ENCODE measurements around the gene BMP4.

BMP4 gene

DNA sequence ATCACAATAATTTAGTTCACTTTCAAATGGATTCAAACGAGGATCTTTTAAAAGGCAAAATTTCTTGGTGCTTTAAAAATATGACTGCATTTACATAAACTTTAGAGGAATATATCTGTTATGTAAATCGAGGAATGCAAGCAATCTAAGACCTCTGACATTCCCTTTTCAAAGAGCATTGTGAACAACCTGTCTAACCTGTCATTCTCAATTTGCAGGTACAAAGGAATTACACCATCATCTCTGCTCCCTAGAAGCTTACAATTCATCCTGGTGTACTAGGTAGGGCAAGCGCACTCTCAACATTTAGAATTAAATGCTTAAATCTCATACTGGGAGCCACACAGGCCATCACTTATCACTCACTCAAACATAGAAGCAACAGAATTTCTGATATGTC is 35.6 kb downstream of the BMP4 start:
- Histone ChIP-seq H3K36me3 (ENCODE audit: control insufficient read depth, insufficient read depth, low read length) (no peaks in the 10 kb centered on the region), H3K79me2 (no peaks in the 10 kb centered on the region), H3K4me1 (no peaks in the 10 kb centered on the region), H3K27ac (no peak overlapping the region), H3K9me3 (ENCODE audit: control insufficient read depth, low read length) (no peaks in the 10 kb centered on the region), H3K9ac (no peak overlapping the region), H3K4me3 (ENCODE audit: low read depth, low read length) (no peak overlapping the region), H2AFZ (no peak overlapping the region), H3K27me3 (ENCODE audit: control insufficient read depth, insufficient read depth, low read length) (no peaks in the 10 kb centered on the region), H3K4me2 (ENCODE audit: low read length) (no peak overlapping the region)
- TF ChIP-seq, protein P1, sequence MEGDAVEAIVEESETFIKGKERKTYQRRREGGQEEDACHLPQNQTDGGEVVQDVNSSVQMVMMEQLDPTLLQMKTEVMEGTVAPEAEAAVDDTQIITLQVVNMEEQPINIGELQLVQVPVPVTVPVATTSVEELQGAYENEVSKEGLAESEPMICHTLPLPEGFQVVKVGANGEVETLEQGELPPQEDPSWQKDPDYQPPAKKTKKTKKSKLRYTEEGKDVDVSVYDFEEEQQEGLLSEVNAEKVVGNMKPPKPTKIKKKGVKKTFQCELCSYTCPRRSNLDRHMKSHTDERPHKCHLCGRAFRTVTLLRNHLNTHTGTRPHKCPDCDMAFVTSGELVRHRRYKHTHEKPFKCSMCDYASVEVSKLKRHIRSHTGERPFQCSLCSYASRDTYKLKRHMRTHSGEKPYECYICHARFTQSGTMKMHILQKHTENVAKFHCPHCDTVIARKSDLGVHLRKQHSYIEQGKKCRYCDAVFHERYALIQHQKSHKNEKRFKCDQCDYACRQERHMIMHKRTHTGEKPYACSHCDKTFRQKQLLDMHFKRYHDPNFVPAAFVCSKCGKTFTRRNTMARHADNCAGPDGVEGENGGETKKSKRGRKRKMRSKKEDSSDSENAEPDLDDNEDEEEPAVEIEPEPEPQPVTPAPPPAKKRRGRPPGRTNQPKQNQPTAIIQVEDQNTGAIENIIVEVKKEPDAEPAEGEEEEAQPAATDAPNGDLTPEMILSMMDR (IDR thresholded peaks at IDR 0.05) = no peak

DNA sequence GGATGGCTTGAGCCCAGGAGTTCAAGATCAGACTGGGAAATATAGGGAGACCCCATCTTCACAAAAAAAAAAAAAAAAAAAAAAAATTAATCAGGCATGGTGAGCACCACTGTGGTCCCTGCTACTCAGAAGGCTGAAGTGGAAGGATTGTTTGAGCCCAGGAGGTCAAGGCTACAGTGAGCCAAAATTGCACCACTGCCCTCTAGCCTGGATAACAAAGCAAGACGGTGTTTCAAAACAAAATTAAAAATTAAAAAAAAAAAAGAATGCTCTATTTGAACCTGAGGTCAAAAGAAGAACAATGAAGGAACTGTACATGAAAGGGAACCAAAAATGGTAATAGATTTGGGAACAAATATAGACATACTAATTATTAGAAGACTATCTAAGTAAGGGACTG is 40.4 kb downstream of the BMP4 start:
- TF ChIP-seq, protein P1 (IDR thresholded peaks at IDR 0.05) = no peak
- Histone ChIP-seq H3K4me1 (no peaks in the 10 kb centered on the region), H3K27ac (no peak overlapping the region)

DNA sequence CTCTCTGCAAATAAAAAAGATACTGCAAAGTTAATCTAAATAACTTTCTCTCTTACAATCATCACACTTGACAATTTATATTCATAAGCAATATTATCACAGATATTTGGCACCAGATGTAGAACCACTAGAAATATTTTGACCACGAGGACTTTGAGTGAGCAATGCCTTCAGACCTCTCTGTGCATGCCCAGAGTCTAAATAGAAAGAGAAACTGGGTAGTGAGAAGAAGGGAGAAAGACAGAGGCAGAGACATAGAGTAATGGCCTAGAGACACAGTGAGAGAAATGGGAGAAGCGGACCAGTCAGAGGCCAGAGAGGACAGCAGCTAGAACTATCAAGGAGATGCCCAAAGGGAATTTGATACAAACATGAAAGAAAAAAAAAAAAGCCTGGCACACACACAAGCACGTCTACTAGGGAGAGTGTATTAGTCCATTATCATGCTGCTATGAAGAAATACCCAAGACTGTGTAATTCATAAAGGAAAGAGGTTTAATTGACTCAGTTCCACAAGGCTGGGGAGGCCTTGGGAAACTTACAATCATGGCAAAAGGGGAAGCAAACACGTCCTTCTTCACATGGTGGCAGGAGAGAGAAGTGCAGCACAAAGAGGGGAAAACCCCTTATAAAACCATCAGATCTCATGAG is 41.1 kb downstream of the BMP4 start:
- Histone ChIP-seq H3K79me2 (no peaks in the 10 kb centered on the region), H3K4me1 (no peaks in the 10 kb centered on the region), H3K4me3 (ENCODE audit: low read depth, low read length) (no peak overlapping the region), H3K36me3 (ENCODE audit: control insufficient read depth, insufficient read depth, low read length) (no peaks in the 10 kb centered on the region), H2AFZ (no peak overlapping the region), H3K4me2 (ENCODE audit: low read length) (no peak overlapping the region), H3K9ac (no peak overlapping the region), H3K9me3 (ENCODE audit: control insufficient read depth, low read length) (no peaks in the 10 kb centered on the region), H3K27me3 (ENCODE audit: control insufficient read depth, insufficient read depth, low read length) (no peaks in the 10 kb centered on the region), H3K27ac (no peak overlapping the region)
- TF ChIP-seq, protein P1 (IDR thresholded peaks at IDR 0.05) = no peak

More for the DNA sequence above, 40.4 kb downstream of the BMP4 start:
- Histone ChIP-seq H3K4me3 (ENCODE audit: low read depth, low read length) (no peak overlapping the region), H3K4me2 (ENCODE audit: low read length) (no peak overlapping the region), H3K9ac (no peak overlapping the region), H3K79me2 (no peaks in the 10 kb centered on the region), H2AFZ (no peak overlapping the region), H3K9me3 (ENCODE audit: control insufficient read depth, low read length) (no peaks in the 10 kb centered on the region), H3K36me3 (ENCODE audit: control insufficient read depth, insufficient read depth, low read length) (no peaks in the 10 kb centered on the region), H3K27me3 (ENCODE audit: control insufficient read depth, insufficient read depth, low read length) (no peaks in the 10 kb centered on the region)

DNA sequence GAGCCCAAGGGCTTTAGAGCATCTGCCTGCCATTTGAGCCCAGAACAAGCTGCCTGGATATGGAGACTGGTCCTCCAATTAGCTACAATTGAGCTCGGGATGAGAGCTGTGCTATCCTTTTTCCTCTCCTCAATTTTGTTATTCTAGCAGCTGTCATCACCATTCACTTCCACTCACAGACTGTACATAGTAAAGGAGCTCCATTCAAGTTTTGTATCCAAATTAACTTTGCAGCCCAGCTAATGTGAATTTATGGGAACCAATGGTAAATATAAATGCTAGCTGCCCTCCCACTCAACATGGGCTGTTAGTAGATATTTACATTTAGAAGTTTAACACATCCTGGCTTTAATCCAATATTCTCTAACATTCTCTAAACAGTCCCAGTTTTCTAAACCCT is 44.6 kb downstream of the BMP4 start:
- Histone ChIP-seq H3K4me2 (ENCODE audit: low read length) (no peak overlapping the region), H3K79me2 (no peaks in the 10 kb centered on the region), H3K9me3 (ENCODE audit: control insufficient read depth, low read length) (no peaks in the 10 kb centered on the region), H3K36me3 (ENCODE audit: control insufficient read depth, insufficient read depth, low read length) (no peaks in the 10 kb centered on the region), H3K27ac (no peak overlapping the region), H3K4me1 (no peaks in the 10 kb centered on the region), H2AFZ (no peak overlapping the region), H3K4me3 (ENCODE audit: low read depth, low read length) (no peak overlapping the region), H3K9ac (no peak overlapping the region), H3K27me3 (ENCODE audit: control insufficient read depth, insufficient read depth, low read length) (no peaks in the 10 kb centered on the region)
- TF ChIP-seq, protein P1 (IDR thresholded peaks at IDR 0.05) = no peak

DNA sequence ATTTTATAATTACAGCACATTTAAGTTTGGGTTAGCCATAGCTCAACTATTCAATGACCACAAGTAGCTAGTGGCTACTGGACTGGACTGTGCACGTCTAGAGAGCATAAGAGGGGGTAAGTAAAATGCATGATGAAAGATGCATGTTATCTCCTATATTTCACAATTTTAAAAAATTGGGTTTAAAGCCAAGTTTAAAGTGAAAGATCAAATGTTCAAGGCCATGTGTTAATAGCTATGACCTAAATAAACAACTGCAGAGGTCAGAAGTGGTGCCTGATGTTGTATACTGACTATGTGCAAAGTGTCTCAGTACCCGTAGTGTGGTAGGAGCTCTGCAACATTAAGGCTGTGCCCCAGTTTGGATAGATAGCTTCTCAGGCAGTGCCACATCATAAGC is 48.2 kb downstream of the BMP4 start:
- Histone ChIP-seq H3K4me3 (ENCODE audit: low read depth, low read length) (no peak overlapping the region), H3K79me2 (no peaks in the 10 kb centered on the region), H2AFZ (no peak overlapping the region), H3K9me3 (ENCODE audit: control insufficient read depth, low read length) (no peaks in the 10 kb centered on the region), H3K27ac (no peak overlapping the region), H3K4me2 (ENCODE audit: low read length) (no peak overlapping the region), H3K36me3 (ENCODE audit: control insufficient read depth, insufficient read depth, low read length) (no peaks in the 10 kb centered on the region), H3K4me1 (no peaks in the 10 kb centered on the region), H3K27me3 (ENCODE audit: control insufficient read depth, insufficient read depth, low read length) (no peaks in the 10 kb centered on the region), H3K9ac (no peak overlapping the region)
- TF ChIP-seq, protein P1 (IDR thresholded peaks at IDR 0.05) = no peak

All from parathyroid adenoma (tissue), 2 donors.